VCaP (cell line): ENCODE measurements around the gene DGKD.

ENCODE experiments used
- H3K27ac ChIP-seq: fragments of 450-650 bp; 2 replicates; pipeline ENCODE4 v1.5.1; 2017
- CTCF ChIP-seq: fragments of 450-650 bp; conservative IDR thresholded peaks from 2 replicates; pipeline ENCODE4 v1.5.1; 2017; ENCODE audit warnings: mild to moderate bottlenecking, moderate library complexity

The DGKD gene

DNA sequence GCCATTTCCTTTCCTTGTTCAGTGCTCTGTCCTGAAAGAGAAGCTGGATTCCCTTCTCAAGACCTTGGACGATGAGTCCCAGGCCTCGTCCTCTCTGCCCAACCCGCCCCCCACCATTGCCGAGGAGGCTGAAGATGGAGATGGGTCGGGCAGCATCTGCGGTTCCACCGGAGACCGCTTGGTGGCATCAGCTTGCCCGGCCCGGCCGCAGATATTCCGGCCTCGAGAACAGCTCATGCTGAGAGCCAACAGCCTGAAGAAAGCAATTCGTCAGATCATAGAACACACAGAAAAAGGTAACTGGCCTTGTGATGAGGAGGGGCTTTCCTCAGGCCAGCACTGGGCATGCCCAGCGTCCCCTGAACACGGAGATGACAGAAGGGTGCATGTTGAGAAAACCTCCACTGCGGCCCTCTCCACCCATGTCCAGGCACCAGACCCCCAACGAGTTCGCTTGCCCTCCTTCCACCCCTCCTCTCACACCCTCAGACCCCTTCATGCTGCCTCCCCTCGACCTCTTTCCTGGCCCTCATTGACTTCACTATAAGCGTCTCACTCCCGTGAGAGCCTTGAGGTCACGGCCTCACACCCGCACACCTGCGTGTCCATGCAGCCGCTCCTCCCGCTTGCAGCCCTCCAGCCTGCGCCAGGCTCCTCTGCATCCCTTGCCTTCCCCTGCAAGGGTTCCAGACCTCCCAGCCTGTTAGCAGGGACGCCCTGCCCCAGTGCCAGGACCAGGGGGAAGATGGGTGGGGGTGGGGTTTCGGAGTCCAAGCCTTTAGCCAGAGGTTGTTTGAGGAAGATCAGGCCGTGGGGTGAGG lies 95.0 kb downstream of the DGKD start:
- TF ChIP-seq CTCF = peak; percentile 91
- H3K27ac ChIP-seq = peak overlapping the region; percentile 13; the same call in 1 of the 2 replicates

DNA sequence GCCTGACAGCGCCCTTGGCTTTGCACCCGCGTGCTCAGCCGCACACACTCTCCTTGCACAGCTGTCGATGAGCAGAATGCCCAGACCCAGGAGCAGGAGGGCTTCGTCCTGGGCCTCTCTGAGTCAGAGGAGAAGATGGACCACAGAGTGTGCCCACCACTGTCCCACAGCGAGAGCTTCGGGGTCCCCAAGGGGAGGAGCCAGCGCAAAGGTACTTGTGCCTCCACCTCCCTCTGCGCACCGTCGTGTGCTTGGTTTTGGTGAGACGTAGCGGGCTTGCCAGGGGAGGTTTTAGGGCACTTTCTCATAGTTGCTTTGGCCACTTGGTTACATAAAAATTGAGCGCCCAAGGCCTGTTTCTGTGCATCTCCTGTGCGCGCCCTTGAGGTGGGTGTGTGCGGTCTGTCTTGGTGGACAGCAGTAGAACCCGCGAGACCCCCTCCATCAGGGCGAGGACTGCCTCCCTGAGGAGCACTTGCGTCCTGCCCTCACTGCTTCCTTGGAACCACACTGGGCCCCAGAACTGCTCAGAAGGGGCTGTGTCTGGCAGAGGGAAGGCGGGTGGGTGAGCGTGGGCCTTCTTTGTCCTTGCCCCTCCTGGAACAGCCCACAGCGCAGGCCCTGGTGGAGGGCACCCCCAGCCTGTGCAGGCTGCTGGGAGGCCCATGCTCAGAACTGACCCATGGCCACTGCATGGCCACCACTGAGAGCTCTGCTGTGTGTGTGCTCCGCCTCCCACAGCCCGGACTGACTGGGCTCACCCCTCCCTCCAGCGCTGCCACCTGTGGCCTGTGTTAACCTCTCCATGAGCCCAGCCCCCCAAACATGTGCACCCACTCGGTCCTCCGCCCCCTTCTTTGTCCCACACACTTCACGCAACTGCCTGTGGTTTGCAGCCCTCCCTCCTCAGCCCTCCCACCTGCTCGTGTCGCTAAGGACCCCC lies 95.9 kb downstream of the DGKD start:
- TF ChIP-seq CTCF = no peak
- no peak overlapping the region for H3K27ac ChIP-seq

DNA sequence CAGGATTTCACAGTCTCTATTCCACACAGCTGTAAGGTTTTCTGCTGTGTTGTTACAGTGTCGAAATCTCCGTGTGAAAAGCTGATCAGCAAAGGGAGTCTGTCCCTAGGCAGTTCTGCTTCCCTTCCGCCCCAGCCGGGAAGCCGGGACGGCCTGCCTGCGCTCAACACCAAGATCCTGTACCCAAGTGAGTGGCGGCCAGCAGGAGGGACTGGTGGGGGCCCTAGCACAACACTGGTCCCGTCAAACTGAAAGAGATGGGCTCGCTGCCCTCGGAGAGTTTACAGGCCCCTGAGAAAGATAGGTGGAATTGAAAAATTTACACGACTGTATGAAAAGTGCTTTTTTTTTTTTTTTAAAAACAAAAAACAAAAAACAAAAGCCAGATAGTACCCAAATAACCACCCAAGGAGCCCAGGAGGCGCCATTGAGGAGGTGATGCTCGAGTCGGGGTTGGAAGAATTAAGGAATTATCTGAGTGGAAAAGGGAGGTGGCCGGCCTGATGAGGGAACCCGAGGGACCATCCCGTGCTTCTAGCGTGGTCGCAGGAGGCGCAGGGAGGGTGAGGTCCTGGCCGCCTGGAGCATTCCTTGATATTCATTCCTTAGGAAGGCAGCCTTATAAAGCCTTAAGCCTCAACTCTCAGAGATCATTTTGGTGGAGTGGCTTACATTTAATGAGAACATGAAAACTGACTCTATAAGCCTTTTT lies 96.7 kb downstream of the DGKD start:
- H3K27ac ChIP-seq = no peak overlapping the region

GRCh38 chr2:233451950-233452349 lies 97.7 kb downstream of the DGKD start:
- TF ChIP-seq CTCF = no peak
- no peak overlapping the region for H3K27ac ChIP-seq

More for the DNA sequence above, 96.7 kb downstream of the DGKD start:
- TF ChIP-seq CTCF = no peak

DNA sequence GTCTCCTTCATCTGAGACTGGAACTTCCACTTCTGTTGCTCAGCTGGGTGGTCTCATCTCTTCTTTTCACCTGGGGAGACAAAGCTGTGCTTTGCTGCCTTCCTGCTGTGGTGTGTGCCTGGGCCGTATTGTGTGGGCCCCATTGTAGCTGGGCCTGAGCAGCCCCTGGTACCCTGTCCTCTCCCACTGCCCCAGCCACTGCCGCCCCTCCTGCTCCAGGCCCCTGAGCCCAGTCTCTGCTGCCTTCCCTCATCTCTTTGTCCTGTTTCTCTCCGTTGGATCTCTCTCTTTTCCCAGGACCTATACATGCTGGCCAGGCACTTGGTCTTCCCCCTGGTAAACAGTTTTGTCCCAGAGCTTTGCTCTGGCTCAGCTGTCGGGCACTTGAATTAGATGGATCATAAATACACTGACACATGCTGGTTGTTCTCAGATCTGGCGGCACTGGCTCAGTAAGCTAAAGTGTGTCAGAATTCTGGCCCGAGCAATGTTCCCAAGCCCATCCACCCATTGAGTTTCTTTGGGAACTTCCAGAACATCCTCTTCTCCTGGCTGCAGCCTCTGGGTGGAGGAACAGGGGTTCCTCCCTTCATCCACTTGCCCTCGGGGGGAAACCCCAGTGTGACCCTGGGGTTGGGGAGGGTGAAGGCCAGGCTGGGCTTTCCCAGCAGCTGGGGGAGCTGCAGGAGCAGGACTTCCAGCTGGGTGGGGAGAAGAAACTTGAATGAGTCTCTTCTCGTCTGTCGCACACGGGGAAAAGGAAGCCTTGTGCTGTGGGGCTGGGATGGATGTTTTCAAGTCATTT lies 99.0 kb downstream of the DGKD start:
- no peak overlapping the region for H3K27ac ChIP-seq
- TF ChIP-seq CTCF = no peak

- H3K27ac ChIP-seq = no peak overlapping the region
- TF ChIP-seq CTCF = no peak
These were observed 99.6 kb downstream of the DGKD start for GRCh38 chr2:233453916-233454315.
